ENCODE data around the gene ADRA1B.

The ADRA1B gene

DNA sequence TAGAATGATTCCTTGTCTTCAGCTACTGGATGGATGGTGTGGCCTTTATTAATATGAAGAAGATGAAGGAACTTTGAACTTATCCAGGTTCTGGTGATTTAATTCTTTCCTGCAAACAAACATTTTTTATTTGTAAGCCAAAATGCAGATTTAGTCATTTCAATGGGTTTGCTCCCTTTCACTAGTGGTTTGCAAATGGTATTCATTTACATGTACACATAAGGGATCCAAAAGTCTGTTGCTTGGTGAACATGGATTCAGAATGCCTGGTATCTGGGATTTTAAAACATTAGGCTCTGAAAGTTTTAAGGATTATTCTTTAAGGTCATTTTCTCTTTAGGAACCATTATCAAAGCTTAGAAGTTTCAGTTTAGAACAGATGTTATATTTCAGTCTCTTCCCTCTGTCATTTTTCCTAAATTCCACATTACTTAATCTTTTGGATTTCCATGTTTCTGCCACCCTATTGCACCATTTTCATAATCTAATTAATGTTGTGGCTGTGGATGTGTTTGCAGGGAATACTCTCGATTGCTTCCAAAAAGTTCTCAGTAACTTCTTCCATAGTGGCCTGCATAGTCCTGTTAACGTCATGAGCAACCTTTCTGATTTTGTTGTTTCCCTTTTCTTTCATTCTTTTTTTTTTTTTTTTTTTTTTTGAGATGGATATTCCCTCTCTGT is 102.8 kb downstream of the ADRA1B start:
- no peak overlapping the region for H3K9ac ChIP-seq (ENCODE audit: low read length in 2 of 2)
- no peaks in the 10 kb centered on the region for H3K4me1 ChIP-seq (ENCODE audit: control insufficient read depth, insufficient read depth, low read length)
- no peak overlapping the region for H3K4me3 ChIP-seq (ENCODE audit: low read length in 2 of 2)
- H3K9me3 ChIP-seq (ENCODE audit: control insufficient read depth in 2 of 2, low read length in 2 of 2), result no peaks in the 10 kb centered on the region
- peaks cover 9 to 11% of the 10 kb centered on the region in 2 donors for H3K36me3 ChIP-seq (ENCODE audit: control insufficient read depth in 2 of 2, insufficient read depth in 2 of 2, low read length in 2 of 2)
- no peaks in the 10 kb centered on the region for H3K27me3 ChIP-seq (ENCODE audit: control insufficient read depth in 1 of 2, insufficient read depth in 2 of 2, low read length in 2 of 2)
- H3K27ac ChIP-seq (ENCODE audit: low read length), result no peak overlapping the region

DNA sequence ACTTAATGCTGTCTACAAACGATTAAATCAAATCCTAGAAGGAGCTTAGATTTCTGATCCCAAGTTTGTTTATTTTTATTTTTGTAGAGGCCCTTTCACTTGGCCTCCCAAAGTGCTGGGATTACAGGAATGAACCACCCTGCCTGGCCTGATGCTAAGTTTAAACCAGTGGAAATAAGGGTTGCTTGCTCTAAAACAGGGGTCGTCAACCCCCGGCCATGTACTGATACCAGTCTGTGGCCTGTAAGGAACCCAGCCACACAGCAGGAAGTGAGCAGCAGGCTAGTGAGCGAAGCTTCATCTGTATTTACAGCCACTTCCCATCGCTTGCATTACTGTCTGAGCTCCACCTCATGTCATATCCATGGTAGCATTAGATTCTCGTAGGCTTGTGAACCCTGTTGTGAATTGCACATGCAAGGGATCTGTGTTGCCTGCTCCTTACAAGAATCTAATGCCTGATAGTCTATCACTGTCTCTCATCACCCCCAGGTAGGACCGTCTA is 104.0 kb downstream of the ADRA1B start:
- Histone ChIP-seq H3K27me3 (ENCODE audit: control insufficient read depth in 1 of 2, insufficient read depth in 2 of 2, low read length in 2 of 2) (no peaks in the 10 kb centered on the region), H3K9ac (ENCODE audit: low read length in 2 of 2) (no peak overlapping the region), H3K9me3 (ENCODE audit: control insufficient read depth in 2 of 2, low read length in 2 of 2) (no peaks in the 10 kb centered on the region), H3K4me1 (ENCODE audit: control insufficient read depth, insufficient read depth, low read length) (no peaks in the 10 kb centered on the region), H3K4me3 (ENCODE audit: low read length in 2 of 2) (no peak overlapping the region), H3K36me3 (ENCODE audit: control insufficient read depth in 2 of 2, insufficient read depth in 2 of 2, low read length in 2 of 2) (peaks cover 11% of the 10 kb centered on the region in 2 donors), H3K27ac (ENCODE audit: low read length) (no peak overlapping the region)

DNA sequence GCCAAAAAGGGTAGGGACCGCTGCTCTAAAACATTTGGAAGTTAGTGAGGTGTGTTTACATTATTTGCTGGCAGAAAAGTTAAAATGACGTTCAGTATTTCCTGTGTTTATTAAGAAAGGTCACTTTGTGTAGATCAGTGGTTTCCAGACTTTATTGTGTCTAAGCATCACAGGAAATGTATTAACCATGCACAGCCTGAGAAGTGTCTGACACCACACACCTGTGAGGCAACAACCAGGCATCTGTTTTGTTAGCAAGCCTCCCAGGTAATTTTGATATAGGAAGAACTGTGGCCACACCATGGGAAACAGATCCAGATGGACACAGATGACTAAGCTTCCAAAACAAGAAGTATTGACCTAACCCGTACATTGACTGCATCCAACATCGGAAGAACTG is 104.7 kb downstream of the ADRA1B start:
- no peak overlapping the region for H3K4me3 ChIP-seq (ENCODE audit: low read length in 2 of 2)
- no peak overlapping the region for H3K27ac ChIP-seq (ENCODE audit: low read length)

DNA sequence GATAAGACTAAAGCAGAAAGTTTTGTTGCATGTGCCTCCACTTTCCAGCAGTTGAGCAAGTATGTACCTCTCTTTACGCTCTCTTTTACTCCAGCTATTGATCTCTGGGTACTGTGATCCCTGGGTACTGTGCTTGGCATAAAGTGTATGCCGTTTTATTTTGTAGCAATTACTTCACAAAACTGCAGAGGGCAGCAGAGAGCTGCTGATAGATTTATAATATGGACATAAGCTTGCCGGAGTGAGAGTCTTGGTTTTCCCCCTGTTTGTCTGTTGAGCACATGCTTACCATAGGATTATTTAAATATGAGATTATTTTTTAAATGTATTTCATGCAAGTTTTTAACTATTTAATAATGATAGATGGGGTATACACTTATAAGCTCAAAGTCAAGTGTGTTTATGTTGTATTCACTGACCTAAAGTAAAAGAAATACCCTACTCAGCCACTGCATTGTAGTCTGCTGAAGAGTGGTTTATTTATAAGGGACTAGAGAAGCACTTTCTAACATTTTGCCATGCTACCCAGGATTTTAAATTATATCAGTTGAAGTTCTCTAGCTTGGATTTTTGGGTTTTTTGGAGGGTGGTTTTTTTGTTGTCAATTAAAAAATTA is 105.7 kb downstream of the ADRA1B start:
- Histone ChIP-seq H3K4me3 (ENCODE audit: low read length in 2 of 2) (no peak overlapping the region), H3K36me3 (ENCODE audit: control insufficient read depth in 2 of 2, insufficient read depth in 2 of 2, low read length in 2 of 2) (peaks cover 11 to 14% of the 10 kb centered on the region in 2 donors), H3K27ac (ENCODE audit: low read length) (no peak overlapping the region), H3K9me3 (ENCODE audit: control insufficient read depth in 2 of 2, low read length in 2 of 2) (no peaks in the 10 kb centered on the region), H3K9ac (ENCODE audit: low read length in 2 of 2) (peak overlapping the region in 1 of 2 donors; percentile 20), H3K27me3 (ENCODE audit: control insufficient read depth in 1 of 2, insufficient read depth in 2 of 2, low read length in 2 of 2) (no peaks in the 10 kb centered on the region), H3K4me1 (ENCODE audit: control insufficient read depth, insufficient read depth, low read length) (no peaks in the 10 kb centered on the region)

More for the DNA sequence above, 104.7 kb downstream of the ADRA1B start:
- Histone ChIP-seq H3K27me3 (ENCODE audit: control insufficient read depth in 1 of 2, insufficient read depth in 2 of 2, low read length in 2 of 2) (no peaks in the 10 kb centered on the region), H3K36me3 (ENCODE audit: control insufficient read depth in 2 of 2, insufficient read depth in 2 of 2, low read length in 2 of 2) (peaks cover 11 to 14% of the 10 kb centered on the region in 2 donors), H3K4me1 (ENCODE audit: control insufficient read depth, insufficient read depth, low read length) (no peaks in the 10 kb centered on the region), H3K9ac (ENCODE audit: low read length in 2 of 2) (no peak overlapping the region), H3K9me3 (ENCODE audit: control insufficient read depth in 2 of 2, low read length in 2 of 2) (no peaks in the 10 kb centered on the region)

All from stomach smooth muscle (tissue), 2 donors.